ENCODE measurements around the gene FNBP1. TPM values are rescaled to one million over a fixed set of nuclear protein-coding genes. Genes with fewer than 3 reads are reported as not detected.

The FNBP1 gene
- total and polyA plus RNA-seq, 10 of the 15 experiments (the other 5 are each of a cell fraction or from before 2014, with no cell fraction given), result 64.5 to 353 (median 179) TPM

DNA sequence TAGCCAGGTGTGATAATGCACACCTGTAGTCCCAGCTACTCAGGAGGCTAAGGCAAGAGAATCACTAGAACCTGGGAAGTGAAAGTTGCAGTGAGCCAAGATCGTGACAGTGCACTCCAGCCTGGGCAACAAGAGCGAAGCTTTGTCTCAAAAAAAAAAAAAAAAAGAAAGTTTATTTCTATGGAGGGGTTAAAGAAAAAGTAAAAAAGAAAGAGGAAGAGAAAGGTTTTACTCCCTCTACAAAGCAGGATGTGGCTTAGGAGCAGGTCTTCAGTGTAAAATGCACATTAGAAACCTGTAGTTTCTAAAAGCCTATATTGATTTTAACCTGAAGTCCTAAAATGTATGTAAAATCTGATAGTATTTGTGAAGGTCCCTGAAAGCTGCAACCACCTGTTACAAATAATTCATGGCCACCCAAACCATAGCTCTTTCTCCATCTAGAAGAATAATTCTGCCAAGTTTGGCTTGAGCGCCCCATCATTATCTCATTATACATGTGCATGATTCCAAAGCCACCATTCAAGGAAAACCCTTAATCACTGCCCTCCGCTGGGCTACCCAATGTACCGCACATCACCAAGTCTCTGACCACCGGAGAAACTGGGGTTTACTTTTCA lies 3.4 kb downstream of the FNBP1 start (continued):
- TF ChIP-seq SMAD1 (IDR thresholded peaks at IDR 0.05; ENCODE audit: low read depth, partially characterized antibody) (no peak), ZNF207 (IDR thresholded peaks at IDR 0.05; ENCODE audit: borderline replicate concordance) (no peak), IKZF1 (conservative IDR thresholded peaks at IDR 0.05) (peak; percentile 53; the same call in 1 of the 2 replicates), NR2C2 (IDR thresholded peaks at IDR 0.05; ENCODE audit: borderline replicate concordance, control insufficient read depth, insufficient read length, low read depth) (no peak), SMAD5 (IDR thresholded peaks at IDR 0.05; ENCODE audit: low read depth) (no peak; the same call in 1 of the 2 replicates), POU2F2 (IDR thresholded peaks at IDR 0.05; ENCODE audit: borderline replicate concordance, low read depth, low read length) (peak; percentile 27; the same call in 1 of the 3 replicates), GATAD2B (conservative IDR thresholded peaks at IDR 0.05; ENCODE audit: low read depth) (no peak), KAT2A (conservative IDR thresholded peaks at IDR 0.05; ENCODE audit: control insufficient read depth, low read depth, low read length) (no peak), CHD1 (IDR thresholded peaks at IDR 0.05; ENCODE audit: low read depth, low read length) (peak; percentile 78; the same call in 1 of the 2 replicates), SRF (IDR thresholded peaks at IDR 0.05; ENCODE audit: low read depth in 2 of 2, low read length in 2 of 2) (no peak), SIX5 (IDR thresholded peaks at IDR 0.05; ENCODE audit: low read depth, low read length, severe bottlenecking) (no peak), EED (IDR thresholded peaks at IDR 0.05; ENCODE audit: low read depth) (peak; percentile 63), SP1 (IDR thresholded peaks at IDR 0.05; ENCODE audit: low read depth, low read length) (no peak), CBX3 (IDR thresholded peaks at IDR 0.05; ENCODE audit: borderline replicate concordance, low read depth) (no peak)
- TF ChIP-seq, protein P1, sequence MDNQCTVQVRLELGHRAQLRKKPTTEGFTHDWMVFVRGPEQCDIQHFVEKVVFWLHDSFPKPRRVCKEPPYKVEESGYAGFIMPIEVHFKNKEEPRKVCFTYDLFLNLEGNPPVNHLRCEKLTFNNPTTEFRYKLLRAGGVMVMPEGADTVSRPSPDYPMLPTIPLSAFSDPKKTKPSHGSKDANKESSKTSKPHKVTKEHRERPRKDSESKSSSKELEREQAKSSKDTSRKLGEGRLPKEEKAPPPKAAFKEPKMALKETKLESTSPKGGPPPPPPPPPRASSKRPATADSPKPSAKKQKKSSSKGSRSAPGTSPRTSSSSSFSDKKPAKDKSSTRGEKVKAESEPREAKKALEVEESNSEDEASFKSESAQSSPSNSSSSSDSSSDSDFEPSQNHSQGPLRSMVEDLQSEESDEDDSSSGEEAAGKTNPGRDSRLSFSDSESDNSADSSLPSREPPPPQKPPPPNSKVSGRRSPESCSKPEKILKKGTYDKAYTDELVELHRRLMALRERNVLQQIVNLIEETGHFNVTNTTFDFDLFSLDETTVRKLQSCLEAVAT (IDR thresholded peaks at IDR 0.05), result peak; percentile 91
- TF ChIP-seq, protein P2, sequence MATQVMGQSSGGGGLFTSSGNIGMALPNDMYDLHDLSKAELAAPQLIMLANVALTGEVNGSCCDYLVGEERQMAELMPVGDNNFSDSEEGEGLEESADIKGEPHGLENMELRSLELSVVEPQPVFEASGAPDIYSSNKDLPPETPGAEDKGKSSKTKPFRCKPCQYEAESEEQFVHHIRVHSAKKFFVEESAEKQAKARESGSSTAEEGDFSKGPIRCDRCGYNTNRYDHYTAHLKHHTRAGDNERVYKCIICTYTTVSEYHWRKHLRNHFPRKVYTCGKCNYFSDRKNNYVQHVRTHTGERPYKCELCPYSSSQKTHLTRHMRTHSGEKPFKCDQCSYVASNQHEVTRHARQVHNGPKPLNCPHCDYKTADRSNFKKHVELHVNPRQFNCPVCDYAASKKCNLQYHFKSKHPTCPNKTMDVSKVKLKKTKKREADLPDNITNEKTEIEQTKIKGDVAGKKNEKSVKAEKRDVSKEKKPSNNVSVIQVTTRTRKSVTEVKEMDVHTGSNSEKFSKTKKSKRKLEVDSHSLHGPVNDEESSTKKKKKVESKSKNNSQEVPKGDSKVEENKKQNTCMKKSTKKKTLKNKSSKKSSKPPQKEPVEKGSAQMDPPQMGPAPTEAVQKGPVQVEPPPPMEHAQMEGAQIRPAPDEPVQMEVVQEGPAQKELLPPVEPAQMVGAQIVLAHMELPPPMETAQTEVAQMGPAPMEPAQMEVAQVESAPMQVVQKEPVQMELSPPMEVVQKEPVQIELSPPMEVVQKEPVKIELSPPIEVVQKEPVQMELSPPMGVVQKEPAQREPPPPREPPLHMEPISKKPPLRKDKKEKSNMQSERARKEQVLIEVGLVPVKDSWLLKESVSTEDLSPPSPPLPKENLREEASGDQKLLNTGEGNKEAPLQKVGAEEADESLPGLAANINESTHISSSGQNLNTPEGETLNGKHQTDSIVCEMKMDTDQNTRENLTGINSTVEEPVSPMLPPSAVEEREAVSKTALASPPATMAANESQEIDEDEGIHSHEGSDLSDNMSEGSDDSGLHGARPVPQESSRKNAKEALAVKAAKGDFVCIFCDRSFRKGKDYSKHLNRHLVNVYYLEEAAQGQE (IDR thresholded peaks at IDR 0.05; ENCODE audit: low read depth, low read length), result no peak
- TF ChIP-seq, protein P3, sequence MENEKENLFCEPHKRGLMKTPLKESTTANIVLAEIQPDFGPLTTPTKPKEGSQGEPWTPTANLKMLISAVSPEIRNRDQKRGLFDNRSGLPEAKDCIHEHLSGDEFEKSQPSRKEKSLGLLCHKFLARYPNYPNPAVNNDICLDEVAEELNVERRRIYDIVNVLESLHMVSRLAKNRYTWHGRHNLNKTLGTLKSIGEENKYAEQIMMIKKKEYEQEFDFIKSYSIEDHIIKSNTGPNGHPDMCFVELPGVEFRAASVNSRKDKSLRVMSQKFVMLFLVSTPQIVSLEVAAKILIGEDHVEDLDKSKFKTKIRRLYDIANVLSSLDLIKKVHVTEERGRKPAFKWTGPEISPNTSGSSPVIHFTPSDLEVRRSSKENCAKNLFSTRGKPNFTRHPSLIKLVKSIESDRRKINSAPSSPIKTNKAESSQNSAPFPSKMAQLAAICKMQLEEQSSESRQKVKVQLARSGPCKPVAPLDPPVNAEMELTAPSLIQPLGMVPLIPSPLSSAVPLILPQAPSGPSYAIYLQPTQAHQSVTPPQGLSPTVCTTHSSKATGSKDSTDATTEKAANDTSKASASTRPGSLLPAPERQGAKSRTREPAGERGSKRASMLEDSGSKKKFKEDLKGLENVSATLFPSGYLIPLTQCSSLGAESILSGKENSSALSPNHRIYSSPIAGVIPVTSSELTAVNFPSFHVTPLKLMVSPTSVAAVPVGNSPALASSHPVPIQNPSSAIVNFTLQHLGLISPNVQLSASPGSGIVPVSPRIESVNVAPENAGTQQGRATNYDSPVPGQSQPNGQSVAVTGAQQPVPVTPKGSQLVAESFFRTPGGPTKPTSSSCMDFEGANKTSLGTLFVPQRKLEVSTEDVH (IDR thresholded peaks at IDR 0.05; ENCODE audit: low read depth, partially characterized antibody), result no peak
- TF ChIP-seq, protein P4, sequence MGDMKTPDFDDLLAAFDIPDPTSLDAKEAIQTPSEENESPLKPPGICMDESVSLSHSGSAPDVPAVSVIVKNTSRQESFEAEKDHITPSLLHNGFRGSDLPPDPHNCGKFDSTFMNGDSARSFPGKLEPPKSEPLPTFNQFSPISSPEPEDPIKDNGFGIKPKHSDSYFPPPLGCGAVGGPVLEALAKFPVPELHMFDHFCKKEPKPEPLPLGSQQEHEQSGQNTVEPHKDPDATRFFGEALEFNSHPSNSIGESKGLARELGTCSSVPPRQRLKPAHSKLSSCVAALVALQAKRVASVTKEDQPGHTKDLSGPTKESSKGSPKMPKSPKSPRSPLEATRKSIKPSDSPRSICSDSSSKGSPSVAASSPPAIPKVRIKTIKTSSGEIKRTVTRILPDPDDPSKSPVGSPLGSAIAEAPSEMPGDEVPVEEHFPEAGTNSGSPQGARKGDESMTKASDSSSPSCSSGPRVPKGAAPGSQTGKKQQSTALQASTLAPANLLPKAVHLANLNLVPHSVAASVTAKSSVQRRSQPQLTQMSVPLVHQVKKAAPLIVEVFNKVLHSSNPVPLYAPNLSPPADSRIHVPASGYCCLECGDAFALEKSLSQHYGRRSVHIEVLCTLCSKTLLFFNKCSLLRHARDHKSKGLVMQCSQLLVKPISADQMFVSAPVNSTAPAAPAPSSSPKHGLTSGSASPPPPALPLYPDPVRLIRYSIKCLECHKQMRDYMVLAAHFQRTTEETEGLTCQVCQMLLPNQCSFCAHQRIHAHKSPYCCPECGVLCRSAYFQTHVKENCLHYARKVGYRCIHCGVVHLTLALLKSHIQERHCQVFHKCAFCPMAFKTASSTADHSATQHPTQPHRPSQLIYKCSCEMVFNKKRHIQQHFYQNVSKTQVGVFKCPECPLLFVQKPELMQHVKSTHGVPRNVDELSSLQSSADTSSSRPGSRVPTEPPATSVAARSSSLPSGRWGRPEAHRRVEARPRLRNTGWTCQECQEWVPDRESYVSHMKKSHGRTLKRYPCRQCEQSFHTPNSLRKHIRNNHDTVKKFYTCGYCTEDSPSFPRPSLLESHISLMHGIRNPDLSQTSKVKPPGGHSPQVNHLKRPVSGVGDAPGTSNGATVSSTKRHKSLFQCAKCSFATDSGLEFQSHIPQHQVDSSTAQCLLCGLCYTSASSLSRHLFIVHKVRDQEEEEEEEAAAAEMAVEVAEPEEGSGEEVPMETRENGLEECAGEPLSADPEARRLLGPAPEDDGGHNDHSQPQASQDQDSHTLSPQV (IDR thresholded peaks at IDR 0.05), result no peak
